Activated CD8-positive, alpha-beta T cell treated with anti-CD3 and anti-CD28 coated beads, Interleukin-2, amount 10 ng/mL, durations not matched to agents 7 days and 5 days (primary cell): ENCODE measurements around the gene TMPRSS13. TPM values are rescaled to one million over a fixed set of nuclear protein-coding genes. Genes with fewer than 3 reads are reported as not detected.

Source experiments
- ATAC-seq: fragments of 150-1000 bp; cut with Tn5 transposase; one replicate; pipeline ENCODE4 v1.10.0; 2021; ENCODE audit warnings: moderate library complexity
- CTCF ChIA-PET: fragments of 350-600 bp; sonication (Branson Sonifier 250); formaldehyde crosslinking; loops from one replicate; lab custom pipeline; 2021; ENCODE audit warnings: antibody characterized with exemption; lab: Charles Lee
- POLR2A ChIA-PET: fragments of 350-600 bp; sonication (Branson Sonifier 250); formaldehyde crosslinking; loops from one replicate; lab custom pipeline; 2021; ENCODE audit warnings: antibody characterized with exemption; lab: Charles Lee
- DNase-seq: peaks from one replicate; pipeline ENCODE4 v3.0.0-alpha.2; 2020
- H3K27ac Mint-ChIP-seq: one replicate; pipeline ENCODE4 v1.8.0; 2021; ENCODE audit warnings: mild to moderate bottlenecking, mixed read lengths
- H3K27me3 Mint-ChIP-seq: one replicate; pipeline ENCODE4 v1.8.0; 2021; ENCODE audit warnings: low read depth, mixed read lengths
- H3K36me3 Mint-ChIP-seq: one replicate; pipeline ENCODE4 v1.8.0; 2021; ENCODE audit warnings: low read depth, mixed read lengths
- H3K4me1 Mint-ChIP-seq: one replicate; pipeline ENCODE4 v1.8.0; 2021; ENCODE audit warnings: low read depth, mixed read lengths
- H3K4me3 Mint-ChIP-seq: one replicate; pipeline ENCODE4 v1.8.0; 2021; ENCODE audit warnings: mild to moderate bottlenecking, mixed read lengths
- H3K9me3 Mint-ChIP-seq: one replicate; pipeline ENCODE4 v1.8.0; 2022; ENCODE audit warnings: mixed read lengths; ENCODE audit not compliant: insufficient read depth
- total RNA-seq, 2 experiments: library from RNA; stranded (reverse); gene quantifications; one replicate each; pipeline ENCODE4 v1.2.3, GENCODE V29; 2021

Gene TMPRSS13
- total RNA-seq, 2 experiments from 2014 or later, result 1.8 to 2.5 TPM

DNA sequence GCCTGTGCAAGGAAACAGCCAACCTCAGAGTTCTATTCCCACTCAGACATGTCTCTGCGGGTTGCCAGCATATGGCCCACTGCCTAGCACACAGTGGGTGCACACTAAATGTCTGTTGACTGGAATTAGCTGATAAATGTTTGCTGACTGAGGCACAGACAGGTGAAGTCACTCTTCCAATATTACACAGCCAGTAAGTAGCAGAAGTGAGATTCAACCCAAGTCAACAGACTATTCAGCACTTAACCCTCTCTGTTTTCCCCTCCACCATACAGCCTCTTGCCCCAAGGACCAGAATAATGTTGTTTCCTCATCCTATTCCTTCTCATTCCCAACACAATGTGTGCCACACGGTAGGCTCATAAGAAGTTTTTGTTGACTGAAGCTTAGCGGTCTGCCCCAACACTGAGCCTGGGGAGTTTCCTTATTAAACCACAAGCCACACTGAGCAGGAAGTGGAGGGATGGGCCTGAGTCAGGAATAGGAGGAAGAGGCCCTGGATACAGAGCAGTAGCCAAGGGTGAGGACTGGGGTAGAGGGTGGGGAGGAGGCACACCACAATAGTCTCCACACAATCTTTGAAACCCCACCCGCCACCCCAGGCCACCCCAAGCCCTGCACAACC lies 41.3 kb upstream of the TMPRSS13 start:
- peaks cover 17% of the 10 kb centered on the region for H3K36me3 Mint-ChIP-seq
- no peaks in the 10 kb centered on the region for H3K9me3 Mint-ChIP-seq
- peak overlapping the region; percentile 47 for H3K27ac Mint-ChIP-seq
- H3K27me3 Mint-ChIP-seq, result no peaks in the 10 kb centered on the region
- peak; percentile 59 for ATAC-seq
- DNase-seq, result peak; percentile 56
- ChIA-PET POLR2A (interaction anchor here (0.7 to 2.7 kb wide), 7 partner anchors 15 to 45 kb away, joined by 3 to 17 read pairs (median 4); partner anchors contain the start of gene IL10RA), CTCF (interaction anchor here (1.0 to 24.6 kb wide), 7 partner anchors 13 to 127 kb away, joined by 3 to 401 read pairs (median 3); no protein-coding TSS in a partner anchor)
- peaks cover 66% of the 10 kb centered on the region for H3K4me1 Mint-ChIP-seq
- no peak overlapping the region for H3K4me3 Mint-ChIP-seq

DNA sequence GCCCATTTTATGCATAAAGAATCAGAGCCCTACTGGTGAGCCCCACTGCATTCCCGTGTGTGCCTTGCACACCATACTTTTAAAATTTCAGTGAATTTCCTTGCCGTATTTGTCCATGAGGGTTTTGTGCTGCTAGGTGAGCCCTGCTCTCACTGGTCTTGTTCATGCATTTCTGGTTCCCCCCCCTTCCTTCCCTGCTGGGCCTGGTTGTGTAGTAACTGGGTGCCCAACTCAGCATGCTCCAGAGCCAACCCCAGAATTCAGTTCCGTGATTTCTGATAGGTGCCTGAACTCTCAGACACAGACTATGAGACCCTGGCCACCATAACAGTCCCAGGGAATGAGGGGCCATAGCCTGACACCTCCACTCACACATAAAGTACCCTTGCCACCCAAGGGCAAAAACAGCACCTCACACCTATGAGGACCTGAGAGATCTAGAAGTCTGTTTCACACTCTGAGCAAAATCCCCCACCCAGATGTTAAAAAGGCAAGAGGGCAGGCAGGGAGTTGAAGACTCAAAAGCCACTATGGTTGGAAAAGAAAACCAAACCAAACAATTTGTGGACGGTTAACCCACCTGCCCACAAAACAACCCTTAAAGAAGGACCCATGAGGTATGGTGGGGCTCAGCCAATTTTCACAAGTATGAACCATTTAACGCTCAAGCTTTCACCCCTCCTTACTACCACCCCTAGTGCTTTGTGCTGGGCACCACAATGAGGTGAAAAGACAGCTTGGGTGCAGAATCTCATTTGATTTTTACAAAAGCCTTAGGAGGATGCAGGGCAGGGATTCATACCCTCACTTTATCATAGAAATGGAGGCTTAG lies 40.2 kb upstream of the TMPRSS13 start:
- peaks cover 58% of the 10 kb centered on the region for H3K4me1 Mint-ChIP-seq
- ATAC-seq (no peak), DNase-seq (no peak)
- H3K27ac Mint-ChIP-seq, result peak overlapping the region; percentile 31
- peaks cover 11% of the 10 kb centered on the region for H3K36me3 Mint-ChIP-seq
- POLR2A ChIA-PET, result interaction anchor here (0.7 to 2.7 kb wide), 3 partner anchors 17 to 43 kb away, joined by 4 to 17 read pairs (median 7); partner anchors contain the start of gene IL10RA
- H3K4me3 Mint-ChIP-seq, result no peak overlapping the region
- H3K27me3 Mint-ChIP-seq, result no peaks in the 10 kb centered on the region
- CTCF ChIA-PET, result interaction anchor here (1.0 to 24.6 kb wide), 8 partner anchors 9 to 126 kb away, joined by 3 to 401 read pairs (median 4); no protein-coding TSS in a partner anchor
- H3K9me3 Mint-ChIP-seq, result no peaks in the 10 kb centered on the region

DNA sequence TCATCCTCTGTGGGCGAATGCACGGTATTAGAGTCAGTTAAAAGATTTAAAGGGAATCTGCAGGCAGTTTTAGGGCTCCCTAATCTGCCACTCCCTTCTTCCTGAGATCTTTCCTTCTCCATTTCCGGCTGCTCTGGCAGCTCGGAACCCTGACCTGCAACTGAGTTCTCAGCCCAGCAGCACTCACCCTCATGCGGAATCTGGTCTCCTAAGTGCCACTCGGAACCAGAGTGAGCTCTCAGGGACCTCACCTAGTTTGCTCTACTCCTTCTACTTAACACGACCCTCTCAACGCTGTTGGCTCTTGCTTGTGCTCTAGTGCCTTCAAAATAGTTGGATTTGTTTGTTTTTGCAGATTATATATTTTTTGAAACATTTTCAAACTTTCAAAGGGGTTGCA lies 37.7 kb upstream of the TMPRSS13 start:
- Mint-ChIP-seq H3K27ac (no peak overlapping the region), H3K4me3 (no peak overlapping the region), H3K4me1 (peaks cover 37% of the 10 kb centered on the region), H3K27me3 (no peaks in the 10 kb centered on the region), H3K9me3 (no peaks in the 10 kb centered on the region), H3K36me3 (peaks cover 10% of the 10 kb centered on the region)
- CTCF ChIA-PET, result interaction anchor here (24.6 kb wide), 1 partner anchor 17 kb away, joined by 401 read pairs; no protein-coding TSS in a partner anchor
- ATAC-seq (no peak), DNase-seq (no peak)
- POLR2A ChIA-PET, result interaction anchor here (1.7 kb wide), 1 partner anchor 16 kb away, joined by 5 read pairs; no protein-coding TSS in a partner anchor

DNA sequence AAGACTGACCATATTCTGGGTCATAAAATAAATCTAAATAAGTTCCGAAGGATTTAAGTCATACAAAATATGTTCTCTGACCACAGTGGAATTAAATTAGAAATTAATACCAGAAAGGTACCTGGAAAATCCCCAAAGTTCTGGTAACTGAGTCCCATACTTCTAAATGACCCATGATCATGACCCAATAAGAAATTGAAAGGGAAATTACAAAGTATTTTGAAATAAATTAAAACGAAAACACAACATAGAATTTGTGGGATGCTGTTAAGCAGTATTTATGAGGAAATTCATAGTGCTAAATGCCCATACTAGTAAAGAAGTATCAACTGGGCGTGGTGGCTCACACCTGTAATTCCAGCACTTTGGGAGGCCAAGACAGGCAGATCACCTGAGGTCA lies 33.6 kb upstream of the TMPRSS13 start:
- CTCF ChIA-PET, result interaction anchor here (0.7 to 24.6 kb wide), 2 partner anchors 13 to 148 kb away, joined by 3 to 401 read pairs; no protein-coding TSS in a partner anchor
- no peak for DNase-seq
- Mint-ChIP-seq H3K36me3 (peaks cover 36% of the 10 kb centered on the region), H3K4me1 (peaks cover 32% of the 10 kb centered on the region), H3K4me3 (no peak overlapping the region), H3K9me3 (peaks cover 20% of the 10 kb centered on the region), H3K27me3 (no peaks in the 10 kb centered on the region), H3K27ac (no peak overlapping the region)
- ATAC-seq, result no peak
- POLR2A ChIA-PET, result no interaction called here

DNA sequence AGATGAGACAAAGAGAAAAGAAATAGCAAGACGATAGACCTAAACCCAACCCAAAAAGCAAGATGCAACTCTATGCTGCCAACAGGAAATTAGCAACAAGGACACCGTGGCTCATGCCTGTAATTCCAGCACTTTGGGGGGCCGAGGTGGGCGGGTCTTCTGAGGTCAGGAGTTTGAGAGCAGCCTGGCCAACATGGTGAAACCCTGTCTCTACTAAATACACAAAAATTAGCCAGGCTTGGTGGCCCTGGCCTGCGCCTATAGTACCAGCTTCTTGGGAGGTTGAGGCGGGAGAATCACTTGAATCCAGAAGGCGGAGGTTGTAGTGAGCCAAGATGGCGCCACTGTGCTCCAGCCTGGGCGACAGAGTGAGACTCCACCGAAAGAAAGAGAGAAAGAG lies 32.7 kb upstream of the TMPRSS13 start:
- Mint-ChIP-seq H3K27ac (no peak overlapping the region), H3K9me3 (peaks cover 30% of the 10 kb centered on the region), H3K36me3 (peaks cover 44% of the 10 kb centered on the region), H3K27me3 (no peaks in the 10 kb centered on the region), H3K4me3 (no peak overlapping the region), H3K4me1 (peaks cover 34% of the 10 kb centered on the region)
- no peak for ATAC-seq
- POLR2A ChIA-PET, result interaction anchor here (1.0 kb wide), 1 partner anchor 20 kb away, joined by 3 read pairs; no protein-coding TSS in a partner anchor
- CTCF ChIA-PET, result interaction anchor here (1.9 to 24.6 kb wide), 3 partner anchors 10 to 145 kb away, joined by 5 to 401 read pairs (median 8); no protein-coding TSS in a partner anchor
- DNase-seq, result no peak

DNA sequence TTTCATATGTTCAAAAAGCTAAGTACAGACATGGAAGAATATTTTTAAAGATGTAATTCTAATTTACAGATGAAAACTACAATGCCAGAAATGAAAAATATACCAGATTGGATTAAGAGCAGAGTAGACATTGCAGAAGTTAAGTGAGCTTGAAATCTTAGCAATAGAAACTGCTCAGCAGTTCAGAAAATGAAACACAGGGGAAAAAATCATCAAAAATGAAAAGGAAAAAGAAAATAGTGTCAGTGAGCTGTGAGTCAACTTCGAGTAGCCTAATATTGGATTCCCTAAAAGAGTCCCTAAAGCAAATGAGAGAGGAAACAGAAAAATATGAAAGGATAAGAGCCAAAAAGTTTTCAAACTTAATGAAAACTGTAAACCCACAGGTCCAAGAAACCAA lies 31.2 kb upstream of the TMPRSS13 start:
- H3K4me3 Mint-ChIP-seq, result no peak overlapping the region
- H3K36me3 Mint-ChIP-seq, result peaks cover 52% of the 10 kb centered on the region
- no peak overlapping the region for H3K27ac Mint-ChIP-seq
- H3K4me1 Mint-ChIP-seq, result peaks cover 40% of the 10 kb centered on the region
- ATAC-seq (no peak), DNase-seq (no peak)
- H3K9me3 Mint-ChIP-seq, result peaks cover 35% of the 10 kb centered on the region
- no peaks in the 10 kb centered on the region for H3K27me3 Mint-ChIP-seq
- CTCF ChIA-PET, result interaction anchor here (0.8 to 24.6 kb wide), 17 partner anchors 9 to 534 kb away, joined by 3 to 401 read pairs (median 5); no protein-coding TSS in a partner anchor
- POLR2A ChIA-PET, result interaction anchor here (0.6 to 1.6 kb wide), 5 partner anchors 13 to 144 kb away, joined by 3 to 9 read pairs (median 5); partner anchors contain the start of gene IL10RA

DNA sequence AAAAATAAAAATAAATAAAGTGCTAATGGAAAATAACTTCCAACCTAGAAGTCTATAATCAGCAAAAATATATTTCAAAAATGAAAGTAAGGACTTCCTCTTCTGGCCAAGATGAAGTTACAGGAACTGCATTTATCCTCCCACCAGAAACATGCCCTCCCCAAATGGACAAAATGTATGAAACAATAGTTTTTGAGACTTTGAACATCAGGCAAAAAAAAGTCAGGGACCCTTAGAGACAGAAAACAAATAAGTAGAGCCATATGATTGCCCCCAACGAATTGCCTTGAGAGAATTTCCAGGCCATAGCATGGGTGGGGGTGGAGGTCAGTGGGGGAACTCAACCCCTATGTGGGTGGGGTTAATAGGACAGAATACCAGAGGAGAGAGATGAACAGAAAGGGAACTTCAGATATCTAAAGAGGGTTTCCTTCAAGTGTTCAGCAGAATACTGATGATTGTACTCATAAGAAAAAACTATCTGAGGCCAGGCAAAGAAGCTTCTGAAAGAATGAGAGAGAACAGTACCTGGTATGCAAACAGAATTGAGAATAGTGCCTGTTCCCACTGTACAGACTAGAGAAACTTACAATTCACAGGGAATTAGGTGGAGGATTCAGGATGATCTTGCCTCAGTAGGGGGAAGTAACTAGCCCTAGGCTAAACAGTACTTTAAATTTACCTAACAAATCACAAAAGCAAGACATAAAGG lies 30.4 kb upstream of the TMPRSS13 start:
- no peaks in the 10 kb centered on the region for H3K27me3 Mint-ChIP-seq
- H3K4me1 Mint-ChIP-seq, result peaks cover 44% of the 10 kb centered on the region
- DNase-seq, result no peak
- peak overlapping the region; percentile 80 for H3K27ac Mint-ChIP-seq
- ATAC-seq, result no peak
- peaks cover 35% of the 10 kb centered on the region for H3K9me3 Mint-ChIP-seq
- no peak overlapping the region for H3K4me3 Mint-ChIP-seq
- CTCF ChIA-PET, result interaction anchor here (0.8 to 24.6 kb wide), 14 partner anchors 10 to 533 kb away, joined by 3 to 401 read pairs (median 6); no protein-coding TSS in a partner anchor
- H3K36me3 Mint-ChIP-seq, result peaks cover 54% of the 10 kb centered on the region
- POLR2A ChIA-PET, result interaction anchor here (0.6 to 1.6 kb wide), 4 partner anchors 12 to 143 kb away, joined by 3 to 9 read pairs (median 4); partner anchors contain the start of gene IL10RA

DNA sequence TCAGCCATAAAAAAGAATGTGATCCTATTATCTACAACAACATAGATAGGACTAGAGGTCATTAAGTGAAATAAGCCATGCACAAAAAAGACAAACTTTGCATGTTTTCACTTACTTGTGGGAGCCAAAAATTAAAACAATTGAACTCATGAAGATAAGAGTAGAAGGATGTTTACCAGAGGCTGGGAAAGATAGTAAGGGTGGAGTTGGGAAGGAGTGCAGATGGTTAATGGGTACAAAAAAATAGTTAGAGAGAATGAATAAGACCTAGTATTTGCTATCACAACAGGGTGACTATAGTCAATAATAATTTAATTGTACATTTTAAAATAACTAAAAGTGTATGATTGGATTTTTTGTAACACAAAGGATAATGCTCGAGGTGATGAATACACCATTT lies 29.7 kb upstream of the TMPRSS13 start:
- H3K27ac Mint-ChIP-seq, result peak overlapping the region; percentile 23
- no peak for ATAC-seq
- no peak overlapping the region for H3K4me3 Mint-ChIP-seq
- DNase-seq, result no peak
- H3K9me3 Mint-ChIP-seq, result peaks cover 35% of the 10 kb centered on the region
- H3K4me1 Mint-ChIP-seq, result peaks cover 50% of the 10 kb centered on the region
- CTCF ChIA-PET, result no interaction called here
- POLR2A ChIA-PET, result no interaction called here
- no peaks in the 10 kb centered on the region for H3K27me3 Mint-ChIP-seq
- H3K36me3 Mint-ChIP-seq, result peaks cover 59% of the 10 kb centered on the region

DNA sequence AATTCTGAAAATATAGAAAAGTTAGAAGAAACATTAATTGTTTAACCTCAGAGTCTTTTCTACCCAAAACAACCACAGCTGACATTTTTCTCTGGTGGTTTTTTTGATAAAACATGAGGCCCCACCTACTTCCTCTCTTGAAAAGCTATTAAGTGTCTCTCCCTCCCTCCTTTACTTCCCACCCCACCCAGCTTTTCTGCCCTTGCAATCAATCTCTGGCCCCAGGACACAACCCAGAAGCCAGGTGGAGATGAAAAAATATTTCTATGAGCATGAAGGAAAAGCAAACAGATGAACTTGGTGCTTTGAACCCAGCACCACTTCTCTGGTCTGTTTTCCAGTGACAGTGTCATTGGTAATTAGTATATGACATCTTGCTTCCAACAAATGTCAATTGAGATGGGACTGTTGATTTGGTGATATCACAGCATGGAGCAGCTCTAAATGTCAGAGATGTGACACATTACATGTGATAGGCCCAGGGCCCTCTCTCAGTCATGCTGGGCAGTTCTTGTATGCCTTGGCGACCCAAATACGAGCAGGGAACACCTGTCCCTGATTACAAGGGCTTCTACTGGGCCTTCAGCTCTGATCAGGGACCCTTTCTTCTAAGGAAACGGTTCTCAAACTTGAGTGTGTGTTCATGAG lies 23.9 kb upstream of the TMPRSS13 start:
- ATAC-seq, result peak; percentile 12

More for the DNA sequence above, 23.9 kb upstream of the TMPRSS13 start:
- H3K9me3 Mint-ChIP-seq, result peaks cover 18% of the 10 kb centered on the region
- no peaks in the 10 kb centered on the region for H3K27me3 Mint-ChIP-seq
- CTCF ChIA-PET, result interaction anchor here (0.8 to 16.7 kb wide), 12 partner anchors 9 to 145 kb away, joined by 3 to 436 read pairs (median 38); partner anchors contain the start of genes FXYD2 and IL10RA
- H3K27ac Mint-ChIP-seq, result peak overlapping the region; percentile 90
- DNase-seq, result peak; percentile 60
- peaks cover 35% of the 10 kb centered on the region for H3K36me3 Mint-ChIP-seq
- peaks cover 78% of the 10 kb centered on the region for H3K4me1 Mint-ChIP-seq
- POLR2A ChIA-PET, result interaction anchor here (0.6 to 8.7 kb wide), 10 partner anchors 17 to 165 kb away, joined by 3 to 146 read pairs (median 26); partner anchors contain the start of genes FXYD2 and IL10RA
- peak overlapping the region; percentile 55 for H3K4me3 Mint-ChIP-seq
